Omental fat pad (tissue), 4 donors: Measurements from ENCODE around the gene SETD7. TPM values are rescaled to one million over a fixed set of nuclear protein-coding genes. Genes with fewer than 3 reads are reported as not detected.

Experiments
- ATAC-seq: fragments of 150-250 bp; one replicate; pipeline ENCODE4 v1.9.1; 2016; ENCODE audit warnings: mild to moderate bottlenecking, moderate library complexity; ENCODE audit not compliant: low FRiP score
- DNase-seq: peaks from one replicate; pipeline ENCODE4 v3.0.0-alpha.2; 2019; ENCODE audit warnings: low spot score
- total RNA-seq, 4 donors: library from RNA; depleted of rRNA; stranded (reverse); fragments of >200 nt; gene quantifications; one replicate each; pipeline ENCODE4 v1.1.0, GENCODE V29; 2016
- TF ChIP-seq, protein P1 (sequence below), 3 donors: fragments of 450-650 bp; IDR thresholded peaks; one replicate each; pipeline ENCODE4 v1.5.1; 2016 to 2017; ENCODE audit warnings: antibody characterized with exemption in 3 of 3, mild to moderate bottlenecking in 3 of 3, moderate library complexity in 2 of 3

The SETD7 gene
- total RNA-seq, 4 donors from 2014 or later = 71.7 to 92.7 (median 82.2) TPM

- no peak for ATAC-seq
Measured at GRCh38 chr4:139575072-139575471, 19.1 kb upstream of the SETD7 start.

DNA sequence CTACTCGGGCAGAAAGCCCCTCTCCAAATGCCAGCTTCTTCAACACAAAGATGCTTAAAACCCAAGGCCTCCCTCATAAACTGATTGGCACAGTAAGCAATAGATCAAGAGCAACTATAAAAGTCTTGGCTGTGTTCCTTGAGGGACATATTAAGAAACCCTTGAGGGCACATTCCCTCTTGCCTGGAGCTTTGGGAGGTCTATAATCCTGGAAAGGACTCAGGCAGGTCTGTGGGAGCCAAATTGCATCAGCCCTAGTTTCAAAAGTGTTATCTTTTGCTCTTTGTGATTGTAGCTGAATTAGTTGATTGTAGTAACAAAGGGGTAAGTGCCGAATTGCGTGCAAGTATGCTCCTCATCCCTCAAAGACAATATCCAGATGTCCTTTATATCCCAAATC, 18.6 kb upstream of the SETD7 start:
- no peak for DNase-seq
- TF ChIP-seq, protein P1, sequence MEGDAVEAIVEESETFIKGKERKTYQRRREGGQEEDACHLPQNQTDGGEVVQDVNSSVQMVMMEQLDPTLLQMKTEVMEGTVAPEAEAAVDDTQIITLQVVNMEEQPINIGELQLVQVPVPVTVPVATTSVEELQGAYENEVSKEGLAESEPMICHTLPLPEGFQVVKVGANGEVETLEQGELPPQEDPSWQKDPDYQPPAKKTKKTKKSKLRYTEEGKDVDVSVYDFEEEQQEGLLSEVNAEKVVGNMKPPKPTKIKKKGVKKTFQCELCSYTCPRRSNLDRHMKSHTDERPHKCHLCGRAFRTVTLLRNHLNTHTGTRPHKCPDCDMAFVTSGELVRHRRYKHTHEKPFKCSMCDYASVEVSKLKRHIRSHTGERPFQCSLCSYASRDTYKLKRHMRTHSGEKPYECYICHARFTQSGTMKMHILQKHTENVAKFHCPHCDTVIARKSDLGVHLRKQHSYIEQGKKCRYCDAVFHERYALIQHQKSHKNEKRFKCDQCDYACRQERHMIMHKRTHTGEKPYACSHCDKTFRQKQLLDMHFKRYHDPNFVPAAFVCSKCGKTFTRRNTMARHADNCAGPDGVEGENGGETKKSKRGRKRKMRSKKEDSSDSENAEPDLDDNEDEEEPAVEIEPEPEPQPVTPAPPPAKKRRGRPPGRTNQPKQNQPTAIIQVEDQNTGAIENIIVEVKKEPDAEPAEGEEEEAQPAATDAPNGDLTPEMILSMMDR (IDR thresholded peaks at IDR 0.05) = no peak
- ATAC-seq = no peak

More at GRCh38 chr4:139575072-139575471, 19.1 kb upstream of the SETD7 start:
- TF ChIP-seq, protein P1 (IDR thresholded peaks at IDR 0.05) = no peak
- DNase-seq = no peak

GRCh38 chr4:139568206-139568955, 12.4 kb upstream of the SETD7 start:
- ATAC-seq = no peak
- TF ChIP-seq, protein P1 (IDR thresholded peaks at IDR 0.05) = no peak
- DNase-seq = no peak

GRCh38 chr4:139567159-139567870, 11.3 kb upstream of the SETD7 start:
- ATAC-seq = no peak
- TF ChIP-seq, protein P1 (IDR thresholded peaks at IDR 0.05) = no peak
- DNase-seq = no peak

- DNase-seq (no peak), ATAC-seq (no peak)
- TF ChIP-seq, protein P1 (IDR thresholded peaks at IDR 0.05) = no peak
Measured at GRCh38 chr4:139564502-139564901, 8.5 kb upstream of the SETD7 start.

- ATAC-seq (no peak), DNase-seq (no peak)
- TF ChIP-seq, protein P1 (IDR thresholded peaks at IDR 0.05) = no peak
Measured at GRCh38 chr4:139563515-139563914, 7.5 kb upstream of the SETD7 start.
